ENCODE data around the gene SPAG16.

The SPAG16 gene

DNA sequence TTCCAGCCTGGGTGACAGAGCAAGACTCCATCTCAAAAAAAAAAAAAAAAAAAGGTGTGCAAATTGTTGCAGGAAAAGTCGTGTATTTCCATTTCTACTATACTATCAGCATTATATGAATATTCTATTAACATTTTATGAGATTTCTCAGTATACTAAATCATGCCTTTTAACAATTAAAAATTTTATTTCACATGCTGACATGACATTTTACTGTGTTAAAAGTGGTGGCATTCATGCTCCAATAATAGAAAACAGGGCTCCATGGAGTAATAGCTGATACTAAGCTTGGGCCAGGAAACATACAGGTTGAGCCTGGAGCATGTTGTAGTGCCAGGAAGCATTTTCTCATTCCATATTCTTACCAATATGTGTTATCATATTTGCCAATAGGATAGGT lies 141.4 kb downstream of the SPAG16 start:
- POLR2A ChIA-PET = no interaction called here
- DNase-seq (ENCODE audit: low read depth, low spot score) = no peak
- H3K4me3 ChIP-seq (ENCODE audit: low read depth, low read length) = no peak overlapping the region
- TF ChIP-seq, protein P1, sequence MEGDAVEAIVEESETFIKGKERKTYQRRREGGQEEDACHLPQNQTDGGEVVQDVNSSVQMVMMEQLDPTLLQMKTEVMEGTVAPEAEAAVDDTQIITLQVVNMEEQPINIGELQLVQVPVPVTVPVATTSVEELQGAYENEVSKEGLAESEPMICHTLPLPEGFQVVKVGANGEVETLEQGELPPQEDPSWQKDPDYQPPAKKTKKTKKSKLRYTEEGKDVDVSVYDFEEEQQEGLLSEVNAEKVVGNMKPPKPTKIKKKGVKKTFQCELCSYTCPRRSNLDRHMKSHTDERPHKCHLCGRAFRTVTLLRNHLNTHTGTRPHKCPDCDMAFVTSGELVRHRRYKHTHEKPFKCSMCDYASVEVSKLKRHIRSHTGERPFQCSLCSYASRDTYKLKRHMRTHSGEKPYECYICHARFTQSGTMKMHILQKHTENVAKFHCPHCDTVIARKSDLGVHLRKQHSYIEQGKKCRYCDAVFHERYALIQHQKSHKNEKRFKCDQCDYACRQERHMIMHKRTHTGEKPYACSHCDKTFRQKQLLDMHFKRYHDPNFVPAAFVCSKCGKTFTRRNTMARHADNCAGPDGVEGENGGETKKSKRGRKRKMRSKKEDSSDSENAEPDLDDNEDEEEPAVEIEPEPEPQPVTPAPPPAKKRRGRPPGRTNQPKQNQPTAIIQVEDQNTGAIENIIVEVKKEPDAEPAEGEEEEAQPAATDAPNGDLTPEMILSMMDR (IDR thresholded peaks at IDR 0.05; ENCODE audit: insufficient read depth, low read length, missing control alignments) = no peak
- CTCF ChIA-PET = no interaction called here

DNA sequence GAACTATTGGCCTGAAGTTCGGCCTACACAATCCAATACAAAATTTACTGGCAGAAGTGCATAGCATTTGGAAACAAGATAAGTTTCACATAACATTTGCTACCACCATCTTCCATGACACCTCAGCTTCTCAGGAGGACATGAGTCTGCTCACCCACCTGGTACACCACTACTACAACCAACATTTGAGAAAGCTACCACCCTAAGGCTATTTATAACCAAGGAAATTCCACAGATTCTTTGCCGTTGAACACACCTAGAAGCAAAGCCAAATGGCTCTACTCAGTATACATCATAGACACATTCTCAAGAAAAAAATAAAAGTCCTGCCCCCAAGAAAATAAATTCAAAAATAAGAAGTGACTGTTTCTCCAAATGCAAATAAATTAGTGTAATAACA lies 145.3 kb downstream of the SPAG16 start:
- no peak for DNase-seq (ENCODE audit: low read depth, low spot score)
- H3K4me3 ChIP-seq (ENCODE audit: low read depth, low read length) = no peak overlapping the region
- CTCF ChIA-PET = no interaction called here
- TF ChIP-seq, protein P1 (IDR thresholded peaks at IDR 0.05; ENCODE audit: insufficient read depth, low read length, missing control alignments) = no peak
- POLR2A ChIA-PET = no interaction called here

DNA sequence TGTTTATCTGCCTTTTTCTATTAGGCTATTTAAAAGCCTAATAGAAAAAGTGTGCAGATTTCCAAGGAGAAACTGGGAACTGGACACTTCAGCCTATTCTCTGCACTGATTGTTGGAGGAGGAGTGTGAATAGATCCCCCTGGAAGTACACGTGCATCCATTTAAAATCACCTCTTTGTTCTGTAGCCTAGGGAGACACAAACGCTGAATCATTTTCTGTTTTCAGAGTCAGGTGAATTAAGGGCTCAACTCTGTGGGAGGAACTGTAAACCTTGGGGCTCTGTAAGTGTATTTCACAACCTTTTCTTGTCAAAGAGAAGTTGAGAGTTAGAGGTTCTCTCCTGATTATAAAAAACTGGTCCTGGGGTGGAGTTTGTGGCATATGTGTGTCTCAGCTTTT lies 159.7 kb downstream of the SPAG16 start:
- POLR2A ChIA-PET = no interaction called here
- CTCF ChIA-PET = no interaction called here

DNA sequence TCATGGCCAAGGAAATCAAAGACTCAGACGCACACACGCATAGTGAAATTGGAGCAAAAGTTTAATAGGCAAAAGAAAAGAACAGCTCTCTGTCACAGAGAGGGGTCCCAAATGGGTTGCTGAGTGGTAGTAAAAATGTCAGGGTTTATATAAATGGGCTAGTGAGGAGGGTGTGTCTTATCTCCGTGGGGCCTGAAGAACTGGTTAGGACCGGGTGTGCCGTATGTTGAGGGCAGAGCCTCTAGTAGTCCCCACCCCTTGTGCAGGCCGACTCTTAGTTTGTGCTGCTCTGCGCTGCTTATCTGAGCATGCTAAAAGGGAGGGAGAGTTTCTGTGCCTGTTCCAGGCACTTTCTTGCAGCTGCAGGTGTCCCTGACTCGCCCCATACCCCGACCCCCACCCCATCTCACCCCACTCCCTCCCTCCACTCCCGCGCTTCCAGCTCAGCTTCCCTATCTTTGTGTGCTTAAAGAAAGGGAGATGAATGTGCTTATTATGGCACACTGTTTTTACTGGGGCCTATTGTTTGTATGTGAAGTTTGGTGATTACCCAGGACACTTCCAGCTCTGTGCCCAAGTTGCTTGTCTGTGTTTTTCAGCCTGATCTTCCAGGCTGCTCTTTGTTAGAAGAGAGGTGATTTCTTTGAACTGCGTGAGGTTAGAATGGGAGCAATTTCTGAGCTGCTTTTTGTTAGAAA lies 167.4 kb downstream of the SPAG16 start:
- H3K4me3 ChIP-seq (ENCODE audit: low read depth, low read length) = no peak overlapping the region
- ChIA-PET POLR2A (no interaction called here), CTCF (no interaction called here)
- no peak for DNase-seq (ENCODE audit: low read depth, low spot score)
- TF ChIP-seq, protein P1 (IDR thresholded peaks at IDR 0.05; ENCODE audit: insufficient read depth, low read length, missing control alignments) = no peak

More for the DNA sequence above, 159.7 kb downstream of the SPAG16 start:
- TF ChIP-seq, protein P1 (IDR thresholded peaks at IDR 0.05; ENCODE audit: insufficient read depth, low read length, missing control alignments) = no peak
- no peak overlapping the region for H3K4me3 ChIP-seq (ENCODE audit: low read depth, low read length)
- no peak for DNase-seq (ENCODE audit: low read depth, low spot score)

DNA sequence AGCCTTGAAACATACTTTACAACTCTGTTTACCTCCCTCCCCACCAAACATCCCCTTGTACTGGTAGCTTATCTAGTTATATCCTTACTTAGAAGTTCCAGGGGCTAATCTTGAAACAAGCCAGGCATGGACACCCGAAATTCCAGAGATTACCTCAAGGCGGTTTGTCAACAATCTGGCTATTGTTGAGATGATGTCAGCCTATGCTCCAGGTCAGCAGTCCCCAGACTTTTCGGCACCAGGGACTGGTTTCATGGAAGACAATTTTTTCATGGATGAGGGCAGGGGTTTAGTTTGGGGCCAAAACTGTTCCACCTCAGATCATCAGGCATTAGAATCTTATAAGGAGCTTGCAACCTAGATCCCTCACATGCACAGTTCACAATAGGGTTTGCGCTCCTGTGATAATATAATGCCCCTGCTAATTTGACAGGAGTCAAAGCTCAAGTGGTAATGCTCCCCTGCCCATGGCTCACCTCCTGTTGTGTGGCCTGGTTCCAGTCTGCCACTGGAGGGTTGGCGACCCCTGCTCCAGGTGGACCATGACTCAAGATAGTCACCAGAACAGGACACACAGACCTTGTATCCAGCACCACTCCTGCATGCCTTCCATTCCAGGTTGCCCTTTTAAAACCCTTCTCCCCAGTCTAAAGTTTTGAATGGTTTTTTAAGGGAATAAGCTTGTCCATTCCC lies 171.2 kb downstream of the SPAG16 start:
- H3K4me3 ChIP-seq (ENCODE audit: low read depth, low read length) = no peak overlapping the region
- no peak for DNase-seq (ENCODE audit: low read depth, low spot score)
- TF ChIP-seq, protein P1 (IDR thresholded peaks at IDR 0.05; ENCODE audit: insufficient read depth, low read length, missing control alignments) = no peak
- ChIA-PET CTCF (no interaction called here), POLR2A (no interaction called here)

DNA sequence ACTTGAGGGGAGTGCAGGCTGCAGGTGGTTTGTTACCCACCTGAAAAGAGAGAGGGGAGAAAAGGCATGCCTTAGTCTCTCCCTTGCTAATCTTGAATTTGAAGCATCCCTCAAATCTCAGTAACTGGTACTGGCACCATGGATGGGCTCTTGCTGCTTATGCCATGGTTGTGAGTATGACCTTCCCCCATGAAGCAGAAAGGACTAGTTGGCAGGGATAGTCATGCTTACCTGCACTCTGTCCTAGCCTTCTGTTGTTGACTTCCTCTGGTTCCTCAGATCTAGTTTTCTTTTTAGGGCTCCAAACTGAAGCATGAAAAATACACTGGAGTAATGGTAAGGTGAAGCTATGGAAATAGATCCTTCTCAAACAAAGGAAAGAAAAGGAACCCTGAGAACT lies 191.2 kb downstream of the SPAG16 start:
- no peak overlapping the region for H3K4me3 ChIP-seq (ENCODE audit: low read depth, low read length)
- no peak for DNase-seq (ENCODE audit: low read depth, low spot score)
- ChIA-PET CTCF (no interaction called here), POLR2A (no interaction called here)
- TF ChIP-seq, protein P1 (IDR thresholded peaks at IDR 0.05; ENCODE audit: insufficient read depth, low read length, missing control alignments) = no peak
